Stimulated activated naive CD8-positive, alpha-beta T cell treated with anti-CD3 and anti-CD28 coated beads, Interleukin-15, Interleukin-2, amounts not matched to agents 100 ng/mL and 50 ng/mL, for 24 hours (primary cell): Measurements from ENCODE around the gene GRIN2A.

Experiments used
- H3K27ac Mint-ChIP-seq: one replicate; pipeline ENCODE4 v1.8.0; 2021; ENCODE audit warnings: mild to moderate bottlenecking, mixed read lengths
- H3K27me3 Mint-ChIP-seq: one replicate; pipeline ENCODE4 v1.8.0; 2021; ENCODE audit warnings: mixed read lengths
- H3K36me3 Mint-ChIP-seq: one replicate; pipeline ENCODE4 v1.8.0; 2021; ENCODE audit warnings: low read depth, mixed read lengths
- H3K4me1 Mint-ChIP-seq: one replicate; pipeline ENCODE4 v1.8.0; 2021; ENCODE audit warnings: low read depth, mixed read lengths
- H3K4me3 Mint-ChIP-seq: one replicate; pipeline ENCODE4 v1.8.0; 2021; ENCODE audit warnings: mild to moderate bottlenecking, mixed read lengths
- H3K9me3 Mint-ChIP-seq: one replicate; pipeline ENCODE4 v1.8.0; 2021; ENCODE audit warnings: mixed read lengths

Gene GRIN2A

DNA sequence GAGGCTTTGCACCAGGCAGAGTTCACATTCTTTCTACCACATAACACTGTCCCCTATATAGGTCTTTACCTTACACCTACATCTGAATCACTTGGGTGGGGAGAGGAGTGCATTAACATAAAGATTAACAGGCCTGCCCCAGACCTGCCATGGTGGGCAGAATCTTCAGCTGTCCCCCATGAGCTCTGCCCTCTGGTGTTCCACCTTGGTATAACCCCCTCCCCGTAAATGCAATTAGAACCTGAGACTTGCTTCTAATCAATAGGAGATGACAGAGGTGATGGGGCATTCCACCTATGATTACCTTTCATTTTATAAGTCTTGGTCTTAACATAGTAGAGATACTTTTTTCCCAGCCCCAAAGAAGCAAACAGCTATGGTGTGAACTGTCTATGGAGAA lies 20.4 kb upstream of the GRIN2A start:
- Mint-ChIP-seq H3K36me3 (no peaks in the 10 kb centered on the region), H3K9me3 (no peaks in the 10 kb centered on the region), H3K27me3 (peaks cover 16% of the 10 kb centered on the region), H3K4me3 (no peak overlapping the region), H3K4me1 (no peaks in the 10 kb centered on the region), H3K27ac (no peak overlapping the region)

DNA sequence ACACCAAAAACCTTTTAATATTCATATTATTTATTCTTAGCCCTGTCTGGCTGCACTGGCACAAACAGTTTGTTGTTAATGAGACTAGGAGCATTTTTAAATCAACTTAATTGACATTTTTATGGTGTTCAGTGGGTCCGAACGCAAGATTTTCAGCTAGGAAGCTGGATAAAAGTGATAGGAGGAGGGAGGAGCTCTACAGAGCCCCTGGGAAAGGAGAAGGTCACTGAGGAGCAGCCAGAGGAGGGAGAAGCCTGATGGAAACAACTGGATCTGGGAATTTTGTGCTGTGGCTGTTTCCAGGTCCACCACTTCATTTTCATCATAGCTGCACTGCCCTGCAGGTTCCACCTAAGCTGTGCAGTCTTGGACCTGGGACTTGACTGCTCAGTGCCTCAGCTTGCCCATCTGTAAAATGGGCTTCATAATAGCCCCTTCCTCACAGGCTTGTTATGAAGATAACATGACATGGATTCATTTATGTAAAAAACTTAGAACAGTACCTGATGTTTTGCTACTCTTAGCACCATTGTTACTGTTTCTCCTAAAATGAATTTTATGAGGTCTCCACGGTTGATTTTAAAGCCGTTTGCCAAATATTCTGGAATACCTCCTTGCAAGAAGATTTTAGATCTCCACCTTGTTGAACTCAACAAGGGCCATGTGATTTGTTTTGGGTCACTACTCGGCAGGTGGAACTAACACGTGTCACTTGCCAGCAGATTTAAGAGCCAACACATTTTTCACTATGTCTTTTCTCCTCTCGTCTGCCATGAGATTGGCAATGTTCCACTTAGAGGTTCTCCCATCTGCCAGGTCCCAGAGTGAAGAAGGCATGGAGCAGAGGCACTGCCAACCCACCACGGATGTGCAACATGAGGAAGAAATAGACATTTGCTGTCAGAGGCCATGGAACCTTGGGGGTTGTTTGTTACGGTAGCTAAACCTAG lies 18.7 kb upstream of the GRIN2A start:
- Mint-ChIP-seq H3K4me3 (no peak overlapping the region), H3K4me1 (no peaks in the 10 kb centered on the region), H3K36me3 (no peaks in the 10 kb centered on the region), H3K27ac (no peak overlapping the region), H3K27me3 (peaks cover 14% of the 10 kb centered on the region), H3K9me3 (no peaks in the 10 kb centered on the region)

DNA sequence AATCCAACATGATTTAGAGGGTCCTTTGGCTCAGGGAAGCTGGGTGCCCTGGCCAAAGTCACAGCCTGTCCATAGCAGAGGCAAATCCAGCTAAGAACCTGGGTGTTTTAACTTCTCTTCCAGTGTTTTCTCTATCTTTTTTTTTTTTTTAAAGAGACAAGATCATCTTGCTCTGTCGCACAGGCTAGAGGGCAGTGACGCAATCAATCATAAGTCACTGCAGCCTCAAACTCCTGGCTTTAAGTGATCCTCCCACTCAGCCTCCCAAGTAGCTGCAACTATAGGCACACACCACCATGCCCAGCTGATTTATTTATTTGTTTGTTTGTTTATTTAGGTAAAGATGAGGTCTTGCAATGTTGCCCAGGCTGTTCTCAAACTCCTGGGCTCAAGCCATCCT lies 14.8 kb upstream of the GRIN2A start:
- H3K9me3 Mint-ChIP-seq, result no peaks in the 10 kb centered on the region
- H3K27ac Mint-ChIP-seq, result no peak overlapping the region
- peaks cover 15% of the 10 kb centered on the region for H3K27me3 Mint-ChIP-seq
- H3K4me3 Mint-ChIP-seq, result no peak overlapping the region
- no peaks in the 10 kb centered on the region for H3K4me1 Mint-ChIP-seq
- no peaks in the 10 kb centered on the region for H3K36me3 Mint-ChIP-seq

DNA sequence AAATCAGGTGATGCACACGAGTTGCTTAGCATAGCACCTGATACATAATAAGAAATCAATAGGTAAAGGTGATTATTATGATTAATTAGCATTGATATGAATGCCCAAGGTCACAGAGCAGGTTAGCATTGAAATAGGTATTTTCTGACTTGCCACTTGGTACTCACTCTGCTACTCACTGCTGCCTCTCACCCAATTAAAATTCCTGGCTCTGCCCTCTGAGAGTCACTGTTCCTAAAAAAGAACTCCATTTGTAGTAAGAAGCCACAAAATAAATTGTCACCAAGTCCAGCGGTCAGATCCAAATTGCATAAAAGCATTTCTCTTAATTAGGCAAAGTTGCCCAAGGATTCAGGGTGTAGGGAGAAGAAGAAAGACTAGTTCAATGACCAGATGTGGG lies 8.9 kb upstream of the GRIN2A start:
- no peaks in the 10 kb centered on the region for H3K36me3 Mint-ChIP-seq
- H3K27me3 Mint-ChIP-seq, result peaks cover 17% of the 10 kb centered on the region
- H3K9me3 Mint-ChIP-seq, result no peaks in the 10 kb centered on the region
- no peak overlapping the region for H3K27ac Mint-ChIP-seq
- H3K4me1 Mint-ChIP-seq, result no peaks in the 10 kb centered on the region
- H3K4me3 Mint-ChIP-seq, result no peak overlapping the region

DNA sequence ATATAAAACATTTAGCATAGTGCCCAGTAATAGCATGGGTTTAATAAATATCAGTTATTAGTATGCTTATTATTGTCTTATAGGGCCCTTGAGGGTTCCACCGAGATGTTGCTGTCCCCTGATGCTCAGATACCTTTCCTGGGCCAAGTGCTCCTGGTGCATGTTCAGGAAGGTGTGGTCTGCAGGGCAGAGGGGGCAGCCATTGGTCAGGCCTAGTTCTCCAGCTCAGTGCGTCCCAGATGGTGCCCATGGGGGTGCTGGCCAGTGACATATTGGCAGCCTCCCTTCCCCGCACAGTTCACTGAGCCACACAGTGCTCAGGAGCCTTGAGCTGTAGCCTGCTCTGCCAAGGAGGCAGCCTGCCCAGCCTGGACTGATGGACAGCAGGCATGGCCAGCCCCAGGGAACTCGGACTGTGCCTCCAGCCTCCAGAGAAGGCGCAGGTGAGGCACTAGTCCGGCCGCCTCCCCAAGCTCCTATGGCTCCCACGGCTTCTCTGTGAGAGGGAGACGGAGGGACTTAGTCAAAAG lies 7.7 kb upstream of the GRIN2A start:
- Mint-ChIP-seq H3K27me3 (peaks cover 26% of the 10 kb centered on the region), H3K4me1 (no peaks in the 10 kb centered on the region), H3K9me3 (no peaks in the 10 kb centered on the region), H3K27ac (no peak overlapping the region), H3K36me3 (no peaks in the 10 kb centered on the region), H3K4me3 (no peak overlapping the region)

DNA sequence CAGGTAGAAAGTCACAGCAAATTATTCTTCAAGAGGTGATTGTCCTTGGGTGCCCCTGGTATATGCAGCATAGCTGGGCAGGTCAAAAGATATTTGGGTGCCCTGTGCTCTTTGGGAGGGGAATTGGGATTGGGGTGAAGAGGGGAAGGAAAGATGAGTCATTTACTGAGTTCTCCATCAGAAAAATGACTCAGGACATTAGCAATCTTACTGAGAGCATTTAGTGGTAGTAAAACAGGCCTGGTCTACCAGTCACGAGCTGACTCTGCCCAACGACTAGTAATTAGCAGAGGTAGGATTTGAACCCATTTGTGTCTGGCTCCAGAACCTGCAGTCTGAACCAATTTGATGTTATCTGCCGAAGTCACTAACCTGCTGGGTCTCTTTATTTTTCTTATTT lies 6.0 kb upstream of the GRIN2A start:
- no peaks in the 10 kb centered on the region for H3K36me3 Mint-ChIP-seq
- peaks cover 4% of the 10 kb centered on the region for H3K4me1 Mint-ChIP-seq
- no peak overlapping the region for H3K27ac Mint-ChIP-seq
- no peak overlapping the region for H3K4me3 Mint-ChIP-seq
- H3K27me3 Mint-ChIP-seq, result peaks cover 38% of the 10 kb centered on the region
- H3K9me3 Mint-ChIP-seq, result no peaks in the 10 kb centered on the region

DNA sequence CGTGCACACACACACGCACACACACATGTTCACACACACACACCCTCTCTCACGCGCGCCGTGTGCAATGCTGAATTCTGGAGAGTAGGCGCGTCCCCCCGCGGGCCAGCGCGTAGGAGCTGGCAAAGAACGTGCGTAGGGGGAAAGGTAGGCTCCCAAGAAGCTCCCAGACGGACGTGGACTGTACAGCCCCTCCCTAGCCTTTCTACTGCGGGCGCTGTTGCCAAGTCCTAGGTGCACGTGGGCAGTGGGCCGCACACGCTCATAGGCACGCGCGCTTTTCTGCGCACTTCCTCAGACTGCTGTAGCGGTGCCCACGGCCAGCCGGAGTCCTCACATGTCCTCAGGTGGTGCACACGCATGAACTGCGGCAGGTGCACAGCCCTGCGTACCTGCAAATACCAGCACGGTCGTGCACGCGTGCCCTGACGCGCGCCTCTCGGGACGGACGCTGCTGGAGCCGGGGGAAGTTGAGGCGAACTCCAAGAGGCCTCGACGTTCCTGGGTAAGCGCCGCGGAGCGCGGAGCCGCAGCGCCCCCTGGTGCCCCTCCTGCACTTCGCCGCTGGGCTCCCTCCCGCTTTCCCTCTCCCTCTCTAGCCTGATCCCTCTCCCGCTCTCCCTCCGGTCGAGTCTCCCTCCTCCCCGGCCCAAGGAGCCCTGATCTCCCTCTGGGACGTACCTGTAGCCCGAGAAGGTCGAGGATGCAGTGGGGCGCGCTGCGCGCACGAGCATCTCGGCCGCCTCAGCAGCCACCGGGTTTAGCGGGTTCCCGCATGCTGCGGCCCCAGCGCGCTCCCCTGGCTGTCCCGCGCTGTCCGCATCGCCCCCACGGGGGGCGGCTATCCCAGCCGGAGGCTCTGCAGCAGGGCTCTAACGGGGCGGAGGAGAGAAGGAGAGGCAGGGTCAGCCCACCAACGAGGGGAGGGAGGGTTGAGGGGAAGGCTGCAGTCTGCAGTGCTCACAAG lies 749 bp downstream of the GRIN2A start:
- H3K27ac Mint-ChIP-seq, result no peak overlapping the region
- H3K9me3 Mint-ChIP-seq, result no peaks in the 10 kb centered on the region
- H3K27me3 Mint-ChIP-seq, result peaks cover 63% of the 10 kb centered on the region
- H3K4me3 Mint-ChIP-seq, result peak overlapping the region; percentile 39
- H3K4me1 Mint-ChIP-seq, result peaks cover 9% of the 10 kb centered on the region
- no peaks in the 10 kb centered on the region for H3K36me3 Mint-ChIP-seq

DNA sequence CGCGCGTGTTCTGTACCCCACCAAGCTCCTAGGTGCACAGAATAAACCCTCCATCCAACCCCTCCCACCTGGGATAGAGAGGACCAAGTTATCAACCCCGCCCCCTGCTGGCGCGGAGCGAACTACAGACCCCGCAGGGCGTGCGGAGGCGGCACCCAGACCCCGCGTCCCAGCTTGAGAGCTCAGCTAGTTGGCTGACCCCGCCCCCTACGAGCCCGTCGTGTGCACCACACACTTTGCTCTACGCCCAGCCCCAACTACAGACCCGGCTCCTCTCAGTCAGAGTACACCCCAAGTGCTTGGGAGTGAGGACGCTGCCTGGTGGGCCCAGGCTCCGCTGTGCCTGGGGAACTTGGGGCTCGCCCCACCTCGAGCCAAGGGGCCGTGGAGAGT lies 1.5 kb downstream of the GRIN2A start:
- Mint-ChIP-seq H3K27me3 (peaks cover 56% of the 10 kb centered on the region), H3K9me3 (no peaks in the 10 kb centered on the region), H3K4me3 (no peak overlapping the region), H3K27ac (no peak overlapping the region), H3K36me3 (no peaks in the 10 kb centered on the region), H3K4me1 (peaks cover 9% of the 10 kb centered on the region)

DNA sequence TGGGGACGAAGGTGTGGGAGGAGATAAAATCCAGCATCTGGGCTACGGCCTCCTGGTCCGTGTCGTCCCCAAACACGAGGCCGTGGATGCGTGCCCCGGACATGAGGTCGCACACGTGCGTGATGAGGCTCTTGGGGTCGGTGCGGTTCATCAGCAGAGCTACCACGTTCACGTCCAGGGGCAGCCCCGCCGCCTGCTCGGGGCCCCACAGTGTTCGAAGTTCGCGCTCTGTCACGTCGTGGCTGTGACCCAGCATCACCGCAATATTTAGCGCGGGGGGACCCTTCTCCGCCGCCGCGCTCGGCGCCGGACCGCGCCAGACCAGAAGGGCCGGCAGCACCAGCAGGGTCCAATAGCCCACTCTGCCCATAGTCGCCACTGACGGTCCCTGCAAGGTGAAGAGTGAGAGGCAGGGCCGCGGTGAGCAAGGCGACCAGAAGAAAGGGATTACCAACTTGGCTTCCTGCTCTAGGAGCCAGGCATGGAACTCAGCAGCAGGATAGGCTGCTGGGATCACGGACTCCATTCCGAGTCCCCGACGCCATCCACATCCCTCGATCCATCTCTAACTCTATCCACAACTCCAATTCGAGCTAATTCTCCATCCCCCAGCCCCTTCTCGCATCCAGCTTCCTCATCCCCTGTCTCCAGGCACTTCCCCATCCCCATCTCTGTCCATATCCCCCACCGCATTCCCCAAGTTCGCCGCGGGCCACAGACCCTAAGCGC lies 2.0 kb downstream of the GRIN2A start:
- no peak overlapping the region for H3K4me3 Mint-ChIP-seq

DNA sequence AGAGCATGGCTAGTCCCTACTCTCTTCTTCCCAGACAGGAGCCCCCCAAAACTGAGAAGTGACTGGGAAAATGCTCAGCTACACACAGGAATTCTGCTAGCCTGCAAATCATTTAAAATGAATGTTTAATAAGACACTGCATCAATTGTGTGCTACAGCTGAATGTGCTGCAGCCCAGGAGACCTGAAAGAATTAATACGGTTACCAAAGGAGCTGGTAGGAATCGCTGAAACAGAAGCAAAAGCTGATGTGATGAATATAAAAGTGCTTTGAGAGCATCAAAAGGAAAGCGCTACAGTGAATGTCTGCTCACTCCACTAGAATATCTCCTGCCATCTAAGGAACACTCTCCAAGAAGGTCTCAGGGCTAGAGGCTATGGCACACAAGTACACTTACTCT lies 3.7 kb downstream of the GRIN2A start:
- peaks cover 7% of the 10 kb centered on the region for H3K4me1 Mint-ChIP-seq
- H3K4me3 Mint-ChIP-seq, result no peak overlapping the region
- peaks cover 42% of the 10 kb centered on the region for H3K27me3 Mint-ChIP-seq
- H3K27ac Mint-ChIP-seq, result no peak overlapping the region
- no peaks in the 10 kb centered on the region for H3K9me3 Mint-ChIP-seq
- H3K36me3 Mint-ChIP-seq, result no peaks in the 10 kb centered on the region

More for the DNA sequence above, 2.0 kb downstream of the GRIN2A start:
- Mint-ChIP-seq H3K9me3 (no peaks in the 10 kb centered on the region), H3K27me3 (peaks cover 56% of the 10 kb centered on the region), H3K36me3 (no peaks in the 10 kb centered on the region), H3K27ac (no peak overlapping the region), H3K4me1 (peaks cover 9% of the 10 kb centered on the region)

DNA sequence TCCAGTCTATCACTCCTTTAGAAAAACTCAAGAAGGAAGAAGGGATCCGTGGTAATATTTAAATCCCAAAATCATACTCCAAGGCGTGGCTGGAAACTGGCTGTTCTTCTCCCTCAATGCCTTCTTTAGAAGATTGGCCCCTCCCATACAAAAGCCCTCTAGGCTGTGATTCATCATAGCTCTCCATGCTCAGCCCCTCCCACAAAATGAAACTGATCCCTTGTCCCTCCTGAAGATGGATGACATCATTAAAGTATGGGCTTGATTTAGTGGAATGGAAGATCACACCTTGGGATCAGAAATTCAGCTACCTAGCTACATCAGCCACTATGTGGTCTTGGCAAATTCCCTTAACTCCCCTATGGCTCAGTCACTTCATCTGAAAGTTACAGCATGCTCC lies 4.1 kb downstream of the GRIN2A start:
- H3K36me3 Mint-ChIP-seq, result no peaks in the 10 kb centered on the region
- no peak overlapping the region for H3K4me3 Mint-ChIP-seq
- H3K27ac Mint-ChIP-seq, result no peak overlapping the region
- no peaks in the 10 kb centered on the region for H3K9me3 Mint-ChIP-seq
- H3K27me3 Mint-ChIP-seq, result peaks cover 39% of the 10 kb centered on the region
- peaks cover 5% of the 10 kb centered on the region for H3K4me1 Mint-ChIP-seq

DNA sequence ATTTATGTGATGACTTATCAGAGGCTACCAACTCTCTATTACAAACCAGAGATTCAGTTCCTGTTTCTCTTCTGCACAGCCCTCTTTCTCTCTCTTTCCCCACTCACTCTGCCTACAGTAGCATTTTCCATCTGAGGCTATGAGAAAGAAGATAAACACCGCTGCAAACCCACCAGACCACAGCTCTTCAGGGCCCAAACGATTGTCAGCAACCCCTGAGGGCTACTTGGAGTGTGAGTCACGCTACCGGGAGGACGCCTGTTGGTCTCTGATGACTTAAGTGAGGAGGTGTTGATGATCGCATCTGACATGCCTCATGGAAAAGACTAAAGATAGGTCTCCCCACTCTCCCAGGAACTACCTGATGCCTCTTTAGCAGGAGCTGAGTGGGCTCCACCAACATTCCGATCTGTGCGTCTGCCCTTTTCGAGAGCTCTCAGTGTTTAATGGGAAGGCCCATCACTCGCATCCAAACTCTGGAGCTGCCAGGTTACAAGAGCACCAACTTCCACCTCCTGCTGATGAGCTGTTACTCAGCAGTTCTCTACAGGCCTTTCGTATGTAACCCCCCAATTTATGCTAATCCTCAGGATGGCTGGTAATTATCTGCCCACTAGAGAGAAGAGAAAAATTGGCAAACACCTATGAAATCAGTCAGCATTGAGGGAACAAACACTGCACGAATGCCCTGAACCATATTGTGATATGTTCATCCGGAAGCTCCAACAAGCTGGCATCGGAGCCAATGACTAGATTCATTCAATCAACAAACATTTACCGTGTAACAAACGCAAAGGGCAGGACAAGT lies 9.2 kb downstream of the GRIN2A start:
- Mint-ChIP-seq H3K27ac (no peak overlapping the region), H3K9me3 (peaks cover 7% of the 10 kb centered on the region), H3K4me1 (no peaks in the 10 kb centered on the region), H3K27me3 (peaks cover 25% of the 10 kb centered on the region), H3K4me3 (no peak overlapping the region), H3K36me3 (no peaks in the 10 kb centered on the region)

DNA sequence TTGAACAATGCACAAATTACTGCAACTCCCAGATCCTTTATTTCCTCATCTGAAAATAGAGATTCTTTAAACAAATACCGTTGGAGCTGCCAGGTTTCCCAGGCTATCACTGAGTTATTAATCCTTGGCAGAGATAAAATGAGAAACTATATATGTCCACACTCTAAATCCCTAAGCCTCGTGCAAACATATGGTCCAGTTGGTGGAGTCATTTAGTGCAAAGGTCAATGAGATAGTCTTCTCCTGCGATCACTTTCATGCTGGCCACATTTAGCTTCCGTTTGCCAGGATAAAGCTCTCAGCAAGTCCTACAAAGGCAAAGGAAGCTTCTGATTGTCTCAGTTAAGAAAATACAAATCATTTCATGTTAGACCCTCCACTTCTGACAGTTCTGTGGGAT lies 11.0 kb downstream of the GRIN2A start:
- H3K4me3 Mint-ChIP-seq, result no peak overlapping the region
- H3K27me3 Mint-ChIP-seq, result peaks cover 27% of the 10 kb centered on the region
- peaks cover 7% of the 10 kb centered on the region for H3K9me3 Mint-ChIP-seq
- H3K4me1 Mint-ChIP-seq, result no peaks in the 10 kb centered on the region
- H3K36me3 Mint-ChIP-seq, result no peaks in the 10 kb centered on the region
- no peak overlapping the region for H3K27ac Mint-ChIP-seq

DNA sequence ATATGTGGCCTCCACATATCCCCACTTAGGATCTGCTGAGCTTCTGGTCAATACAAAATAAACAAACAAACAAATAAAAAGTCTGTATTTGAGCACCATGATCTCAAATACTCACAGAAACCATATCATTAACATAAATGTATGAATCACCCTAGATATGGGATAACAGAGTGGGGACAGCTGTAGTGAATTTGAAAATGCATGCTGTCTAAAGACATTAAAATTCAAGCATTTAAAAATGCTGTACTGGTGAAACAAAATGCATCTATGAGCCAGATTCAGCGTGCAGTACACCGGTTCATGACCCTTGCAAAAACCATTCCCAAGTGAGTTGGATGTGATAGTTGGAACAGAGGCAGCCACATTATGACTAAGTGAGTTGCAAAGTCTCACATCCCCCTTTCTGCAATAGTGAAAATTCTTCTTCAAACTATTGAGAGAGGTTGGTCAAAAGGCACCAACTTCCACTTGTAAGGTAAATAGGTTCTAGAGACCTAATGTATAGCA lies 12.3 kb downstream of the GRIN2A start:
- Mint-ChIP-seq H3K27me3 (peaks cover 28% of the 10 kb centered on the region), H3K4me3 (no peak overlapping the region), H3K4me1 (no peaks in the 10 kb centered on the region), H3K27ac (no peak overlapping the region), H3K9me3 (peaks cover 7% of the 10 kb centered on the region), H3K36me3 (no peaks in the 10 kb centered on the region)
